ENCODE measurements around the gene GPATCH4. TPM values are rescaled to one million over a fixed set of nuclear protein-coding genes. Genes with fewer than 3 reads are reported as not detected.
A peak's percentile ranks its signal among the peaks of the same experiment; 100 is the strongest.

GPATCH4 gene
- total RNA-seq, 4 donors from 2014 or later: 14.1 to 49.2 (median 24.5) TPM

DNA sequence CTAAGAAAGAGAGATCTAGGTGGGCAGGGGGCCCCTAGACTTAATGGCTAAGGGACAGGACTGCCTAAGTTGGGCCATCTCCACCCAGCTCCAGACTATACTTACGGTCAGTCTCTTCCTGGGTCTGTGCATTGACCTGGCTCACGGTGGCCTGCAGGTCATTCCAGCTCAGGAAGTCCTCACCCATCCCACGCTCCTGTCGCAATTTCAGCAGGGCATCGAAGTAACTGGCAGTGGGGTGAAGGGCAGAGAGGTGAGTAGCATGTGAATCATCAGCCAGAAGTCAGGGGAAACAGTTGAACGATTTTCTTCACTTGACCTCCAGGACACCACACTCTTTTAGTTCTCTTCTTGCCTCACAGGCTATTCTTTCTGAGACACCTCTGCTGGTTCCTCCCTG lies 49.4 kb downstream of the GPATCH4 start:
- no peak overlapping the region for H3K27ac ChIP-seq
- no peaks in the 10 kb centered on the region for H3K4me1 ChIP-seq
- intact Hi-C loops (cut with DNase I): no loop called here
- H3K27me3 ChIP-seq: no peaks in the 10 kb centered on the region
- no peaks in the 10 kb centered on the region for H3K36me3 ChIP-seq
- no peaks in the 10 kb centered on the region for H3K9me3 ChIP-seq
- DNase-seq: no peak
- TF ChIP-seq POLR2A (IDR thresholded peaks at IDR 0.05) (no peak), CTCF (IDR thresholded peaks at IDR 0.05) (no peak)
- WGBS, 2 donors: 92% methylated on average over 6 of the region's 6 CpGs
- no peak overlapping the region for H3K4me3 ChIP-seq (replicated peaks in 1 of 3)

- Histone ChIP-seq H3K9me3 (no peaks in the 10 kb centered on the region), H3K36me3 (no peaks in the 10 kb centered on the region), H3K4me3 (replicated peaks in 1 of 3) (no peak overlapping the region), H3K4me1 (no peaks in the 10 kb centered on the region), H3K27me3 (no peaks in the 10 kb centered on the region), H3K27ac (no peak overlapping the region)
- no peak for TF ChIP-seq CTCF (IDR thresholded peaks at IDR 0.05)
- no peak for TF ChIP-seq POLR2A (IDR thresholded peaks at IDR 0.05)
- no peak for DNase-seq
- WGBS, 2 donors: 91 to 93% methylated on average over 3 of the region's 3 CpGs
- intact Hi-C loops (cut with DNase I): no loop called here
Observed at GRCh38 chr1:156551066-156551643, 50.1 kb downstream of the GPATCH4 start.

DNA sequence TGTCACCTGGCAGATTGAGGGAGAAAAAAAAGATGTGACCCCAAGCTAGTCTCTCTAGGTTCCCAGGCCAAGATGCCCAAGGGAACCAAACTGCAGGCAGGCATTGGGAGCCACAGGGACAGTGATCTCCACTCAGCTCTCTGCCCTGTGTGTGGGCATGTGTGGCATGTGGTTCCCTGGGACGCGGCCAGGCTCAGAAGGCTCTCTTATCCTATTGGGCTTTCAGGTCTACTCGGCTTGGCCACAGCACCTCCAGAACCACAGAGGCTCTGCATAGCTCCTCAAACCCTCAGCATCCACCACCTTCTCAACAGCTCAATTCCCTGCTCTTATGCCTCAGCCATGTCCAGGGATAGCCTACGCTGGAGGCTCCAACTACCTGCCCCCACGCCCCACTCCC lies 50.9 kb downstream of the GPATCH4 start:
- intact Hi-C loops (cut with DNase I): no loop called here
- DNase-seq: no peak
- H3K9me3 ChIP-seq: no peaks in the 10 kb centered on the region
- TF ChIP-seq POLR2A (IDR thresholded peaks at IDR 0.05) (no peak), CTCF (IDR thresholded peaks at IDR 0.05) (no peak)
- no peak overlapping the region for H3K4me3 ChIP-seq (replicated peaks in 1 of 3)
- H3K36me3 ChIP-seq: no peaks in the 10 kb centered on the region
- no peaks in the 10 kb centered on the region for H3K4me1 ChIP-seq
- H3K27ac ChIP-seq: no peak overlapping the region
- H3K27me3 ChIP-seq: no peaks in the 10 kb centered on the region
- 84 to 93% methylated on average over 5 of the region's 5 CpGs for WGBS, 2 donors

GRCh38 chr1:156549831-156550230 lies 51.4 kb downstream of the GPATCH4 start:
- H3K36me3 ChIP-seq: no peaks in the 10 kb centered on the region
- H3K27ac ChIP-seq: no peak overlapping the region
- no peak overlapping the region for H3K4me3 ChIP-seq (replicated peaks in 1 of 3)
- H3K27me3 ChIP-seq: no peaks in the 10 kb centered on the region
- no peak for DNase-seq
- TF ChIP-seq CTCF (IDR thresholded peaks at IDR 0.05) (no peak), POLR2A (IDR thresholded peaks at IDR 0.05) (no peak)
- 94 to 96% methylated on average over 1 of the region's 1 CpG for WGBS, 2 donors
- no peaks in the 10 kb centered on the region for H3K4me1 ChIP-seq
- intact Hi-C loops (cut with DNase I): no loop called here
- no peaks in the 10 kb centered on the region for H3K9me3 ChIP-seq

DNA sequence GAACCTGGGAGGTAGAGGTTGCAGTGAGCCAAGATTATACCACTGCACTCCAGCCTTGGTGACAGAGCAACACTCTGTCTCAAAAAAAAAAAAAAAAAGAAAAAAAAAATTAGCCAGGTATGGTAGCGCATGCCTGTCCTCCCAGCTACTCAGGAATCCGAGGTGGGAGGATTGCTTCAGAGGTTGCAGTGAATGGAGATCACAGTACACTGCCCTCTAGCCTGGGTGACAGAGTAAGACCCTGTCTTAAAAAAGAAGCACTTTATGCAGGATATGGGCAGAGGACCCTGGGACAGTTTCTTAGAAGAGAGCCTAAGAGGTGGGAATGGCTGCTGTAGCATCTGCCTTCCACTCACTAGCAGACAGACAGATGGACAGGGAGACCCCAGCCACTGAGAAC lies 51.9 kb downstream of the GPATCH4 start:
- Histone ChIP-seq H3K4me1 (no peaks in the 10 kb centered on the region), H3K9me3 (no peaks in the 10 kb centered on the region), H3K27me3 (no peaks in the 10 kb centered on the region), H3K4me3 (replicated peaks in 1 of 3) (no peak overlapping the region), H3K36me3 (no peaks in the 10 kb centered on the region), H3K27ac (no peak overlapping the region)
- peak; percentile 13 to 27 for DNase-seq
- WGBS, 2 donors: 55 to 72% methylated on average over 2 of the region's 2 CpGs
- TF ChIP-seq POLR2A (IDR thresholded peaks at IDR 0.05): no peak
- TF ChIP-seq CTCF (IDR thresholded peaks at IDR 0.05): peak in 2 of 6 experiments; percentile 9 to 18
- intact Hi-C loops (cut with DNase I): no loop called here
